Tibial nerve (tissue), 4 donors: ENCODE data around the gene SRPX2. TPM values are rescaled to one million over a fixed set of nuclear protein-coding genes. Genes with fewer than 3 reads are reported as not detected.

Experiments used
- DNase-seq, 2 donors: peaks; one replicate each; pipeline ENCODE4 v3.0.0-alpha.2; 2019; ENCODE audit warnings: low spot score in 2 of 2
- H3K27ac ChIP-seq, 4 donors: fragments of 200-600 bp; sonication (generic) in 3 of 4; one replicate each; pipeline ENCODE4 v1.5.1; 2017 to 2019; ENCODE audit warnings: mild to moderate bottlenecking in 1 of 4
- H3K27me3 ChIP-seq, 2 donors: fragments of 200-600 bp; sonication (generic) in 1 of 2; one replicate each; pipeline versions ENCODE4 v1.5.1 to v1.6.0; 2017 to 2019
- H3K36me3 ChIP-seq, 3 donors: fragments of 200-600 bp; sonication (generic); one replicate each; pipeline ENCODE4 v1.5.1; 2018 to 2019
- H3K4me1 ChIP-seq, 4 donors: fragments of 200-600 bp; sonication (generic) in 3 of 4; one replicate each; pipeline ENCODE4 v1.5.1; 2017 to 2019
- H3K4me3 ChIP-seq, 4 donors: fragments of 200-600 bp; sonication (generic) in 3 of 4; one replicate each; pipeline ENCODE4 v1.5.1; 2017 to 2019; ENCODE audit warnings: mild to moderate bottlenecking in 1 of 4, moderate library complexity in 1 of 4
- H3K9me3 ChIP-seq, 4 donors: fragments of 200-600 bp; sonication (generic) in 3 of 4; one replicate each; pipeline ENCODE4 v1.5.1; 2017 to 2019
- CTCF ChIP-seq, 5 experiments: fragments of 200-600 bp in 3 of 5; fragments of 450-650 bp in 2 of 5; sonication (generic) in 3 of 5; IDR thresholded peaks; one replicate each; pipeline ENCODE4 v1.5.1; 2016 to 2019; ENCODE audit warnings: antibody characterized with exemption in 5 of 5, mild to moderate bottlenecking in 3 of 5, moderate library complexity in 2 of 5
- EP300 ChIP-seq, 2 donors: sonication (generic); formaldehyde crosslinking; IDR thresholded peaks; one replicate each; pipeline ENCODE4 v1.6.1; 2017; ENCODE audit warnings: antibody characterized with exemption in 2 of 2, mild to moderate bottlenecking in 1 of 2
- POLR2A ChIP-seq, 2 donors: fragments of 450-650 bp; IDR thresholded peaks; one replicate each; pipeline ENCODE4 v1.6.1; 2017; ENCODE audit warnings: antibody characterized with exemption in 2 of 2, mild to moderate bottlenecking in 2 of 2, moderate library complexity in 2 of 2
- WGBS, 2 donors: methylation state at CpG; one replicate each; pipeline ENCODE4 v1.1.5; 2018; 5-methylcytosine and 5-hydroxymethylcytosine counted together
- total RNA-seq, 4 donors: library from RNA; depleted of rRNA; stranded (reverse); fragments of >200 nt; gene quantifications; one replicate each; pipeline ENCODE4 v1.1.0, GENCODE V29; 2016

SRPX2 gene
- total RNA-seq, 4 donors from 2014 or later = 50.0 to 91.2 (median 56.7) TPM

- Histone ChIP-seq H3K27ac (peak overlapping the region in 1 of 4 donors; percentile 27), H3K9me3 (no peaks in the 10 kb centered on the region), H3K4me3 (no peak overlapping the region), H3K36me3 (peaks cover 0 to 20% (median 0%) of the 10 kb centered on the region in 3 donors), H3K4me1 (no peaks in the 10 kb centered on the region), H3K27me3 (peaks cover 0 to 15% of the 10 kb centered on the region in 2 donors)
- DNase-seq = no peak
- 14 to 25% methylated on average over 1 of the region's 1 CpG for WGBS, 2 donors
- TF ChIP-seq EP300 (IDR thresholded peaks at IDR 0.05) (no peak), CTCF (IDR thresholded peaks at IDR 0.05) (peak in 2 of 5 experiments; percentile 1 to 15), POLR2A (IDR thresholded peaks at IDR 0.05) (no peak)
Measured at GRCh38 chrX:100685997-100686305, 42.0 kb downstream of the SRPX2 start.

DNA sequence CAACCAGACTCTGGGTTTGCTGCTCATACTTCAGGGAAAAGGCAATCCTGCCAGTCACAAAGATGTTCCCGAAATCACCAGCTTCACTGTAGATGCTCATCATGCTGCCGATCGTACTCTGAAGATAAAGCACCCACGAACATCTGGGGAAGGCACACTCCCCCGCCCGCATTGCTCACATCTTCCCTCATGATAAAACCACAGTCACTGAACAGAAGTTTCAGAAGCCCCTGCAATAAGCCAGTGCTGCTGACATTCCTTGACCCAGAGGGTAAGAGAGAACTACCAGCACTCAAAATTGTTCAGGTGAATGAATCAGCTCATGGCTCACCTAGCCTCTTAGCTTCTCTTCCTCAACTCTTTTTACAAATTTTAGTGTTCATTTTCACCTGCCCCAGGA is 43.1 kb downstream of the SRPX2 start:
- no peak overlapping the region for H3K27ac ChIP-seq
- DNase-seq = no peak
- peaks cover 0 to 16% of the 10 kb centered on the region in 2 donors for H3K27me3 ChIP-seq
- peaks cover 0 to 20% (median 0%) of the 10 kb centered on the region in 3 donors for H3K36me3 ChIP-seq
- H3K4me3 ChIP-seq = no peak overlapping the region
- no peaks in the 10 kb centered on the region for H3K9me3 ChIP-seq
- 69 to 81% methylated on average over 6 of the region's 6 CpGs for WGBS, 2 donors
- no peaks in the 10 kb centered on the region for H3K4me1 ChIP-seq
- TF ChIP-seq POLR2A (IDR thresholded peaks at IDR 0.05) = no peak

- DNase-seq = no peak
- peaks cover 0 to 16% of the 10 kb centered on the region in 2 donors for H3K27me3 ChIP-seq
- no peak overlapping the region for H3K27ac ChIP-seq
- peaks cover 0 to 20% (median 0%) of the 10 kb centered on the region in 3 donors for H3K36me3 ChIP-seq
- no peaks in the 10 kb centered on the region for H3K9me3 ChIP-seq
- no peak overlapping the region for H3K4me3 ChIP-seq
- TF ChIP-seq POLR2A (IDR thresholded peaks at IDR 0.05) = no peak
- TF ChIP-seq CTCF (IDR thresholded peaks at IDR 0.05) = no peak
- no peak for TF ChIP-seq EP300 (IDR thresholded peaks at IDR 0.05)
- WGBS, 2 donors = 29 to 69% methylated on average over 2 of the region's 2 CpGs
- H3K4me1 ChIP-seq = no peaks in the 10 kb centered on the region
Measured at GRCh38 chrX:100687546-100687945, 43.5 kb downstream of the SRPX2 start.

GRCh38 chrX:100695302-100695701 is 51.3 kb downstream of the SRPX2 start:
- no peaks in the 10 kb centered on the region for H3K4me1 ChIP-seq
- peaks cover 0 to 8% (median 0%) of the 10 kb centered on the region in 3 donors for H3K36me3 ChIP-seq
- peaks cover 0 to 13% of the 10 kb centered on the region in 2 donors for H3K27me3 ChIP-seq
- H3K4me3 ChIP-seq = no peak overlapping the region
- DNase-seq = no peak
- H3K9me3 ChIP-seq = no peaks in the 10 kb centered on the region
- TF ChIP-seq POLR2A (IDR thresholded peaks at IDR 0.05) (no peak), CTCF (IDR thresholded peaks at IDR 0.05) (no peak), EP300 (IDR thresholded peaks at IDR 0.05) (no peak)
- 70 to 87% methylated on average over 2 of the region's 2 CpGs for WGBS, 2 donors
- no peak overlapping the region for H3K27ac ChIP-seq

DNA sequence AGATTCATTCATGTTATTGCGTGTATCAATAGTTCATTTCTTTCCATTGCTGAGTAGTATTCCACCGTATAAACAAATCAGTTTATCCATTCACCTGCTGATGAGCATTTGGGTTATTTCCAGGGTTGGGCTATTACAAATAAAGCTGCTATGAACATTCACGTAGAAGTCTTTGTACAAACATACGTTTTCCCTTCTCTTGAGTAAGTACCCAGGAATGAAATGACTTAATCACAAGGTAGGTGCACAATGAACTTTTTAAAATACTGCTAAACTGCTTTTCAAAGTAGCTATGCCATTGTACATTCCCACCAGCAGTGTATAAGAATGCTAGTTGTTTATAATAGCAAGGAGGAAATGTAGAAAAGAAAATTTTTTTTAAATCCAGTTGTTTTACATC is 52.0 kb downstream of the SRPX2 start:
- H3K4me3 ChIP-seq = no peak overlapping the region
- no peak overlapping the region for H3K27ac ChIP-seq
- WGBS, 2 donors = 73% methylated on average over 4 of the region's 4 CpGs
- H3K27me3 ChIP-seq = peaks cover 0 to 13% of the 10 kb centered on the region in 2 donors
- DNase-seq = no peak
- H3K4me1 ChIP-seq = no peaks in the 10 kb centered on the region
- peaks cover 0 to 4% (median 0%) of the 10 kb centered on the region in 3 donors for H3K36me3 ChIP-seq
- TF ChIP-seq EP300 (IDR thresholded peaks at IDR 0.05) (no peak), CTCF (IDR thresholded peaks at IDR 0.05) (no peak), POLR2A (IDR thresholded peaks at IDR 0.05) (no peak)
- H3K9me3 ChIP-seq = no peaks in the 10 kb centered on the region
